GM21423 (cell line): Measurements from ENCODE around the gene UROS.

Source experiments
- ATAC-seq: cut with Tn5 transposase; IDR thresholded peaks from one replicate; pipeline ENCODE4 v1.9.1; 2021; ENCODE audit warnings: mild to moderate bottlenecking, moderate library complexity; ENCODE audit not compliant: unreplicated experiment

The UROS gene

GRCh38 chr10:125838802-125839575 lies 15.9 kb upstream of the UROS start:
- no peak for ATAC-seq

- ATAC-seq = no peak
These were observed 13.7 kb upstream of the UROS start for GRCh38 chr10:125836746-125837145.

DNA sequence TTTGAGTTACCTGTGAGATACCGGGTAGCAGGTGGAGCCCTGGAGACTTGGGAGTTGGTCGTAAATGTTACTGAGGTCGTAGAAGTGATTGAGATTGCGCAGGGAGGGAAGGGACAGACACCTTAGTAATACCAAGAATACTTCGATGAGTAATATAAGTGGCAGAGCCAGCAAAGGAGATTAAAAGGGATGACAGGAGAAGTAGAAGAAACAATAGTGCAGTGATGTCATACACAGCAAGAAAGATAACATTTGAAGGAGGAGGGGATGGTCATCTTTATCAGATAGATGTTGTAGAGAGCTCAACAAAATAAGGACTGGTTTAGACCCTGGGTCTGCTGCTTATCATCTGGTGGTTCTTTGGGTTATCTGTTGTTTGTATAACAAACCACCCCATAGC lies 5.3 kb upstream of the UROS start:
- ATAC-seq = no peak

DNA sequence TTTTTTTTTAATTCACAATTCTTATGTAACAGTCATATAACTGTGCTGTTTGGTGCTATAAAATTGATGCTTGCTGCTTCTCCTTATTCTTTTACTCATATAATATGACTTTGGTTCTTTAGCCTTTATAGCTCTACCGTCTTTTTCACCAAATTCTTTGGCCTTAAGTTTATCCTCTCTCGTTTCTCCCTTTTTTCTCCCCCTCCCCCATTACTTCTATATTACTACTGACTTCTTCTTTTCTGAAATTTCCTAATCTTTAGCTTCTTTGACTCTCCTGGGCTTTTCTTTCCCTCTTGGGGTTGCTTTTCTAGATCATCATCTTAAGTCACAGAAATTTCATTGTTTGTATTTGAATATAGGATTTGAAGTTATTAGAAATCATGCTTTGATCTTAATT lies 4.1 kb upstream of the UROS start:
- ATAC-seq = no peak

GRCh38 chr10:125824736-125825135 lies 1.7 kb upstream of the UROS start:
- ATAC-seq = no peak

GRCh38 chr10:125823663-125824251 lies 699 bp upstream of the UROS start:
- no peak for ATAC-seq

DNA sequence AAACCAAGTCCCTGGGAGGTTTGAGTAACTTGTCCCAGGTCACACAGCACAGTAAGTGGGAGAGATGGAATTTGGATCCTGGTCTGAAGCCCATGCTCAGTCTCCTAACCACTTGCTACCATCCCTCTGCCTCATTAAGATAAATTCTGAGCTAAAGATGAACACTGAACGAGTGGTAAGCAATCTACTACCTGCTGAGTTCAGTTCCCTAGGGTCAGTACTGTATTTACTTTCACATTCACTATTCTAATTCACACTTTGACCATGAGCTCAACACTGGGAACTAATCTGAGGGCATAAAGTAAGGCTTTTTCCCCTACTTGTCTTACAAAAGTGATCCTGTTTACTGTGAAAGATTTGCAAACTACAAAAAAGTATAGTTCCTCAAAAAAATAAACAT lies 2.4 kb downstream of the UROS start:
- ATAC-seq = peak; percentile 55

- no peak for ATAC-seq
These were observed 5.6 kb downstream of the UROS start for GRCh38 chr10:125817337-125817946.

- no peak for ATAC-seq
These were observed 6.5 kb downstream of the UROS start for GRCh38 chr10:125816548-125816947.

- ATAC-seq = no peak
These were observed 7.3 kb downstream of the UROS start for GRCh38 chr10:125815764-125816163.

DNA sequence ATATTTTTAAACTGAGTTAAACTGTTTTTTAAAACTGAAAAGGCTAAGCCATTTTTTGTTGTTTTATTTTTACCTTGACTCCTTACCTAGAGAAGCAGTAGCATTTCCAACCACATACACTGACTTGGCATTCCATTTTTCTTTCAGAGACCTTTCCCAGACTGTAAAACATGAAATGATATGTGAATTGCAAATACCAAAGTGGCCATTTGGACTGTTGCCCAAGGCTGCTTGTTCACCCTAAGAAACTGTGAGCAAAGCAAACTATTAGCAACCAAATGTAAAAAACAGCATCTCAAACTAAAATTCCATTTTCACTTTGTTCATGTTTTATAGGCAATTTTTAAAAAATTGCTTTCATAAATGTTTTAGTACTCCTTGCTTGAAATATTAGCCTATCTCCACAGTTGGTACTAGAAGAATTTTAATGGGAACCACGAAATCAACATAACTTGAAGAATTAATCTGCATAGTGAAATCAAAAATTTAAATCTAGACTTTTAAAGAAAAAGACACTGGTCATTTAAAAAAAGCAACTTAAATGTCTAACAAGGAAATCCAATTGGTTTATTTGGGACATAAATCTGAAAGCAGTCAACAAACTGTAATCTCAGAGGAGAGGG lies 10.8 kb downstream of the UROS start:
- ATAC-seq = no peak

GRCh38 chr10:125811251-125811650 lies 11.8 kb downstream of the UROS start:
- ATAC-seq = no peak

DNA sequence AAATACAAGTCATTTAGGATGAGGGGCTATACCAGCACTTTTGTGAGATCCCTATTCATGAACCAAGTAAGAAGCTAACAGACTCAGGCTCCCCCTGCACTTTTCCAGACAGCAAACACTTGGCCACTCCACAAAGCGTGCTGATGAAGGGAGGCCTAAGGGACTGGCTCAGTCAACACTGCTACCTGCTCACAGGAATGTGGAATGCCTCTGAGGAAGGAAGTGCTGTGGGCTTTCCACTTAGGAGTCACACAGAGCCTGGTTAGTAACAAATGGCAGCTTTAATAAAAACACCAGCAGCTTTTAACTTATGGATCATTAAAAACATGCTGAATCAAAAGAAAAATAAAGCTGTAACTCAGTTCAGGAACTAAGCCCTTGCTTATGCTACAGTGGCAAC lies 15.0 kb downstream of the UROS start:
- ATAC-seq = no peak

- ATAC-seq = no peak
These were observed 20.3 kb downstream of the UROS start for GRCh38 chr10:125802739-125803138.

GRCh38 chr10:125802131-125802530 lies 20.9 kb downstream of the UROS start:
- no peak for ATAC-seq

DNA sequence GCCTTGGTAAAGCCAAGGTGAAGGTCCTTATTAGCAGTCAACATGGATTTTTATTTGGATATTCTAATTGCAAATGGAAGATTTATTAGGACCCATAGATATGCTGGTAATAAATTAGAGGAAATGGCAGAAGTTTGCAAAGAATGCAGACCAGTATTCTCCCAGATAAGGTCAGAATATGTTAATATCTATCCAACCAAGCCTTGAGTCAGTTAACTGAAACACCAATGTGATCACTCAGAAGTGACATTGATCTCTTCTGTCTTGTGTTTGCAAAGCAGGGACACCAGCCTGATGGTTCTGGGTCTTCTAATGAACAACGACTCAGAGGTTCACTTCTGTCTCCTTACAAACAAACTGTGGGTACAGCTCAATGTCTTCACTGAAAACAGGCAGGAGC lies 21.5 kb downstream of the UROS start:
- no peak for ATAC-seq

DNA sequence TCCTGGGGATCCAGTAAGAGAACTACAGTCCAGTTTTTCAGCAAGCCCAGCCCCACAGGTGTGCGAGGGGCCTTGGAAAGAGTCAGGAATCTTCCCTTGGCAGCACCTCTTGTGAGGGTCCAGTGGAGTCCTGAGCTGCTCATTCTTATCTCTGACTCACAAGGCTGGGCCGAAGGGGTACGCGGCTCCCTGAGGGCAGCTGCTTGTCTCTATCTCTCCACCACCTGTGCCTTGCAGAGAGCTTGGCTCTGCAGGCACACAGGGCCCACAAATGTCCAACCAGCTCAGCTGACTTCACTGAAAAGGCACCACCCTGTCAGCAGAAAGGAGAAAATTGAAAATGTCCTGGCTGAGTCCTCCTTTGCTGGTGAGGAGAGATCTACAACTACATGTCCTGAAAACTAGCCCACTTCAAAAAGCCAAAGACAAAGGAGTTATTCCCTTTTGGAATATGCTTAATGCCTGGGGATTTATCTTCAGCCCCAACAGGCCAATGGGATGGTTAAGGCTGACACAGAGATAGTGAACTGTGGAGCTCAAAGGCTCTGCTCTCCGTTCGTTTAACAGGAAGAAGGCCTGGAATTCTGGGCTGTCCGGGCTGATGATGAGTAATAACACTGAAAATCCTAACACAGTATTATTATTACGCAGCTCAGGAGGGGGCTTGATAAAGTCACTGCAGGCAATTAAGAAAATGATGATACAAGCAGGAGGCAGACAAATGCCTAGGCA lies 23.4 kb downstream of the UROS start:
- ATAC-seq = no peak

- ATAC-seq = no peak
These were observed 24.9 kb downstream of the UROS start for GRCh38 chr10:125797994-125798662.

DNA sequence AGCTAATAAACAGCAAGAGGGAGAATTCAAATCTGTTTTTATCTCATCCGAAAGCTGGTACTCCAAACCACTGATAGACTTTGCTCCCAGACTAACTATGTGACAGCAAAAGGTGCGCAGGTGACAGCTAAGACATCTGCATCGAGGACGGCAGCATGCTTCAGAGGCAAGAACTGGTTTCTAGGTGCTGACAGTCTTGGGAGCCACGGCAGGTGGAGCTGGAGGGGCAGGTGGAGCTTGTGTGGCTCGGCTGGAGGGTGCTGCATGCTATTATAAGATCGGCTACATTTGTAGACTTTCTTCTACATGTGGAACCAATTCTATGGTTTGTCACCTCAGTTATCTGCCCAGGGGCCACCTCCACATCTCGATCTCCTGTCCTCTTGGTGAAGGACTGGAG lies 25.6 kb downstream of the UROS start:
- ATAC-seq = no peak

- ATAC-seq = no peak
These were observed 27.3 kb downstream of the UROS start for GRCh38 chr10:125795637-125796190.
